Lung microvascular endothelial cell (primary cell): Measurements from ENCODE around the gene TRABD2B. TPM values are rescaled to one million over a fixed set of nuclear protein-coding genes. Genes with fewer than 3 reads are reported as not detected.

Experiments used
- DNase-seq, 2 donors: peaks; one replicate each; pipeline versions ENCODE4 v3.0.0 to v3.0.0-alpha.2; 2010; ENCODE audit warnings: low read depth in 2 of 2
- total RNA-seq: library from RNA; depleted of rRNA; stranded (reverse); fragments of >200 nt; gene quantifications from 2 replicates; pipeline ENCODE4 v1.2.1, GENCODE V29; 2014

The TRABD2B gene
- total RNA-seq, 1 donor from 2014 or later = not detected

DNA sequence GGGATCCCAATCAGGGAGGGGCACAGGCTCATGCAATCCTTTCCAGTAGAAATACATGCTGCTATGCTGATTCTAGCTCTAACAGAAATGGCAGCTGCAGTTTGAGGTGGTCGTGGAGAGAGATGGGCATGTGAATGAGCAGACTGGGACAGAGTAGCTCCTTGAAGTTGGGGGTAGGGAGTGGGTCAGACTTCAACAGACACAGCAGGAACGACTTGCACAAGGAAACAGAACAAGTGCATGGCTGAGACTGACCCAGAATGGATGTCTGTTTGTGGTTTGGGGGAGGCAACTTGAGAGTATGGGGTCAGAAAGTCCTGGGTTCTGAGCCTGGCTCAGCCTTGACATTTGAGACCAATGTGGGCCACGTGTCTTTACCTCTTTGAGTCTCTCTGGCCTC is 25.1 kb upstream of the TRABD2B start:
- no peak for DNase-seq

DNA sequence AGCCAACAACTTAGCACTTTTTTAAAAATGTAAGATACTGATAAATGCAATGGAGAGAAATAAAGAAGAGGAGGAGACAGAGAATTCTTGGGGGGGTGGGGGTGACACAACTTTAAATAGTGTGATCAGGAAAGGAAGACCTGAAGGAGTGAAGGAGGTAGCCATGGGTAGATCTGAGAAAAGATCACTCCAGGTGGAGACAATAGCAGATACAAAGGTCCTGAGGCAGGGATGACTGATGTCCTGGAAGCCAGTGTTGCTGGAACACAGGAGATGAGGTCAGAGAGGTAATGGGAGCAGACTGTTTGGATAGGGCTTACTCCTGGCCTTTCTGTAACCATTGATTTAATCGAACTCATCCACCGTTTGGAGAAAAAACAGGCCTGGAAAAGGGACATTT is 24.6 kb upstream of the TRABD2B start:
- DNase-seq = no peak

DNA sequence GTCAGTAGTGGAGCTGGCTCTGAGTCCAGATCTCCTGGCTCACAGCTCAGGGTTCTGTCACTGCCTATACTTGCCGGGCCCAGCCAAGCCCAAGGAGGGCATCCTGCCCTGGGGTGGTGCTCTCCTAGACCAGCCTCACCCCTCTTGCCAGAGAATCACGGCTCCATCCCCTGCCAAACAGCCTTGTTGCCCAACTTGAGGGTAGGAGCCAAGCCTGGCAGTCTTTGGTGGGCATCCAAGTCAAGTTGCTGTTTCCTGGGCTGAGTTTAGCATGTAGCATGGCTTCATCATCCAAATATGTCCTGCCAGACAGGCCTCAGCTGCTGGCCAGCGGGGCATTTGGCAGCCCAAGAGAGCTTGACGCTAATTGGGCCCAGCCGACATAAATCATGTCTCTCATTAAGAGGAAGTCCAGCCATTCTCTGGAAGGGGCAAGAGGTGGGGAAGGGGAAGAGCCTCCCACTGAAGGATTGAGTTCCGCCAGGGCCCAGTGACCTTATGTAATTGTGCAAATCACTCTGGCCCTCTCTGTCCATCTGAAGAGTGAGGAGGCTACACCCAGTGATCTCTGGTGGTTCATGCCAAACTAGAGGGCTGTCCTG is 22.6 kb upstream of the TRABD2B start:
- DNase-seq = no peak

DNA sequence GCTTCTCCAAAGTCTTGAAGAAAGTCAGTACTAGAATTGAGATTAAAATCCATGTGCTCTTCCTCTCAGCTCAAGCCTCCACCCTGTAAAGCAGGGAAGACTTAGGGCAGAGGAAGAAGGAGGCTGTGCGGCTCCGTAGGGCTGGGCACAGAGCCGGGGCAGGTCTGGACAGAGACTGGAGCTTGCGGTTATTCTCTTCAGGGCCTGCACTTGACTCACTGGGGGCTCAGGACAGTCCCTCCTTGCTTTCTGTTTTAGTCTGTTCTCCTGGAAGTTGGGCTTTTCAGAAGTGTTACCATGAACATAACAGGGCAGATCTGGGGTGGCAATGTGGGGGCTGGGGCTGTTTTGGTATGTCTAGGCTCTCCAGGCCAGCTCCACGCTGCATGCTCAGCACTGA is 21.6 kb upstream of the TRABD2B start:
- DNase-seq = no peak

DNA sequence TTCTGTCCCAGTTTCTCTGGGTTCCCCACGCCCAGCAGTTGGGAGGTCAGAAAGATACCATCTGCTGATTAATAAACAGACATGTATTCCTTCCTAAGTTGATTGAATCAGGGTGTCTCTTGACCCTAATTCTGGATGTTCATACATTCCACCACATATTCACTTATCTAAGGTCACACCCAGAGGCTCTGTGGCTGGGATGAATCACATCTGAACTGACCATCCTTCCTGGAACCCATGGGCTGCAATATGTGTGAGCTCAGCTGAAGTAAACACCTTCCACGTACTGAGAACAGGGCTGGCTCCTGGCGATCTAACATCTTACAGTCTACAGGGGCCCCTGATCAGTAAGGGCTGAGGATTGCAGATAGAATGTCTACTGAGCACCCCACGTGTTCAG is 20.5 kb upstream of the TRABD2B start:
- DNase-seq = no peak

DNA sequence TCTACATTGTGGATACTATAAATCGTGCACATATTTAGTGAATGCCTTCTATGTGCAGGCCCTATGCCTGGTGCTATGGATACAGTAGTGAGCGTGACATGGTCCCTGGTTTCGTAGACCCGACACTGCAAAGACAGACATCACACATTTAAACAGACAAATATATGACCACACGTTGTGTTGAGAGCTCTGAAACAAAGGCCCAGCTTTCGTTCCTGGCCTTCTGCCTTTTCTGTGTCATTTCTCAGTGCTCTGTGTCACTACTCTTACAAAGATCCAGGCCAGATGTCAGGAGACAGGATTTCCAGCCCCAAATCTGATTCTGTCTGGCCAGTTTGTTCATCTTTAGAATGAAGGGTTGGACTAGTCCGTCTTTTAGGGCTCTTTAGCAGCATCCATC is 19.3 kb upstream of the TRABD2B start:
- no peak for DNase-seq

DNA sequence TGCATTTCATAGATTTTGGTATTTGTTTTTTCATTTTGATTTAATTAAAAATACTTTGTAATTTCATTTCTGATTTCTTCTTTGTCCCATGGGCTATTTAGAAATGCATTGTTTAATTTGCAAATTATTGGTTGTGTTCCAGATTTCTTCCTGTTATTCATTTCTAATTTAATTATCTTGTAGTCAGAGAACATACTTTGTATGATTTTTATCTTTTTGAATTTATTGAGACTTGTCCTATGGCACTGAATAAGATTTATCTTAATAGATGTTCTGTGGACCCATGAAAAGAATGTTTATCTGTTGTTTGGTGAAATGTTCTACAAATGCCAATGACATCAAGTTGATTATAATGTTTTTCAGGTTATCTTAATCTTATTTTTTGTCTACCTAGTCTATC is 16.1 kb upstream of the TRABD2B start:
- no peak for DNase-seq

DNA sequence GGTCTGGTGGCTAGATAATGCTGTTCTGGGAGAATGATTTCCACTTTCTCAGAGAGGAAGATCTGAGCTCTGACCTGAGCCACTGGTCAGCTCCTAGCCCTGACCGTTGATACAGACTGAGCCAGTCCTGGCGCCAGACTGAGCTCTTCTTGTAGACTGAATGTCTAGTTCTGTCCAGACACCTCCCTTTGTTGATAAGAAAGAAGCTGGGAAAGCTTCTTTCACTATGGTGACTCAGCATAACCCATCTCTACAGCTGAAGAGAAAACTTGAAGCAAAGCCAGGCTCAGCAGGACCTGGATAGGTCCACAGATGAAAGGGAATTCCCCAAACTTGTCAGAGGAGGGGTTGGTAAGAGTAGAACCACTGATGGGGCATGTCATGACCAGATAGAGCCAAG is 9.9 kb upstream of the TRABD2B start:
- no peak for DNase-seq

DNA sequence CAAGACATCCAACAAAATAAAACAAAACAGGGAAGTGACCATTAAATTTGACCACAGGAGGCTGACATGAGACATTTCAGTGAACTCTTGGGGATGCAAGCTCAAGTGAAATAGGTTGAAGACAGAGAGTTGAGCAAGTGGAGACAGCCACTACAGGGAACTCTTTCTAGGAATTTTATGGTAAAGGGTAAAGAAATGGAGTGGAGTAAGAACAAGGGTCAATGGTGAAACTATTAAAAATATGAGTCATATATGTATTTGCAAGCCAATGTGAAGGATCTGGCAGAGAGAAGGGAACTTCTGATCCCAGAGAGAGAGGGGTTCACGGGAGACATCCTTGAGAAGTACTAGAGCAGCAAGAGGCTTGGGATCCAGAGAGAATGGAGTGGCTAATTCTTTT is 9.1 kb upstream of the TRABD2B start:
- no peak for DNase-seq

DNA sequence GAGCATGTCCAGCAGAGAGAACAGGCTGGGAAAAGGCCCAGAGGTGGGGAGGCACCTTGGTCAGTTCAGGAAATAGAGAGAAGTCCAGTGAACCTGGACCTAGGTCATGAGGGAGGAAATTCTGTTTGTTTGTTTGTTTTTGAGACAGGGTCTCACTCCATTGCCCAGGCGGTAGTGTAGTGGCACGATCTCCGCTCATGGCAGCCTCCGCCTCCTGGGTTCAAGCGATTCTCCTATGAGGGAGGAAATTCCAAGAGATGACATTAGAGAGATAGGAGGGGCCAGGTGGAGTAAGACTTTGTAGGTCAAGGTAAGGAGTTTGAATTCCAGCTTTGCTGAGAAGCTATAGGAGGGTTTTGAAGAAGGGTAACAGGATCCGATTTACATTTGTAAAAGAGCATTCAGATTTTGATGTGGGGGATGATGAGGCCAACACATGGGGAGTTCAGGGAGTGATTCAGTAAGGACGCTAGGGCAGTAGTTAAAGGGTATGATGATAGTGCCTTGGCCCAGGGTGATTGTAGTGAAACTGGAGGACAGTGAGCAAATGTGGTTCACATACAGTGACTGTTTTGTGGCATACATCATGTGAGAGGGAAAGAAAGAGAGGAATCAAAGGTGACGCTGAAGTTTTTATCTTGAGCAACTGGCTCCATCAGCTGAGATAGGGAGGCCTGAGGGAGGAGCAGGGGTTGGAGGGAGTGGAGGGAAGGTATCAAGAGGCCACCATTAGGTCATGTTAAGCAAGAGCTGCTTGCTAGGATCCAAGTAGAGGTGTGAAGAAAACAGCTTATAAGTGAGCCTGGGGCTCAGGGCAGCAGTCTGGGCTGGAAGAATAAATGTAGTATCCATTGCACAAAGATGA is 8.3 kb upstream of the TRABD2B start:
- no peak for DNase-seq

DNA sequence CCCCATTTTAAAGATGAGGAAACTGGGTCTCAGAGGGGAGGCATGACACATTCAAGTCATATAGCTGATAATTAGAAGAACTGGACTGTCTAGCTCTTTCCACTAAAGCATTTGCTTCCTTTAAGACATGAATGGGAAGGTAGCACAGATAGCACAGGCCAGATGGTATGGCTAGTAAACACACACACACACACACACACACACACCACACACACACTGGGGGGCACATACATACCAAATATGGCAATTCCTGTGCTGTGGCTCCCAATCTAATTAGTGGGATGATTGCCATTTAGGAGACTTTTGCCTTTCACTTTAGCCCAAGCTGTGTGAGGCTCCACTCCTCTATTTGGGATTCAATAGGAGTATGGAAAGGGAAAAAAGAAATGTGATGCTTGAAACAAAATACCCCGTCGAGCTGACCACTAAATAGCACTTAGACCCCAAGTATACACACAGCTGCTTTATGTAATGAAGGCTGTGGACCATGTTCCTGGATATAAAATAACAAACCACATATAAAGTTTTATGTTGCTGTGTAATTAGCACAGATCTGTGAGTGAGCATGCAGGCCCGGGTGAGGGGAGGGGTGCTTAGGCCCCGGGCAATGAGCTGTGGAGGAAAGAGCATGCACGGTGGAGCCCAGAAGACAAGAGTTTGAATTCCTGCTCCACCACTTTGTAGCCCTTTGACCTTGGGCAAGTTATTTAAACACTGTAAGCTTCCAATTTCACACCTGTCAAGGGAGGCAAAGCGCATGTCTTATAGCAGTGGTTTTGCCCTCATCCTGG is 6.8 kb upstream of the TRABD2B start:
- DNase-seq = no peak

DNA sequence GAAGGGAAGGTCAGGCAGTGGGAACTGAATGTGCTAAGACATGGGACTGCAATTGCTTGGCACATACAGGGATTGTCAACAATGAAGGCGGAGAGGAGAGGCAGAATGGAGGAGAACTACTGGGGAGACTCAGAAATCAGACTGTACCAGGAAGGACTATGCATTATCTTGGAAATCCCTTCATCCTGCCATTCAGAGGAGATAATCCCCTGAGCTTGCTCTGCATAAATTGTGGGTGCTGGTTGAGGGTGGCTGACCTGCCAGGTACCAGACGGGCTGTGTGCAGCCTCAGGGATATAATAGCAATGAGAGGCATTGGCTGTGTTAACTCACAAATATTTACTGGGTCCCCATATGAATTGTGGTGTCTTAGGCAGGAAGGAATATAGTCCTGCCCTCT is 5.0 kb upstream of the TRABD2B start:
- DNase-seq = no peak

DNA sequence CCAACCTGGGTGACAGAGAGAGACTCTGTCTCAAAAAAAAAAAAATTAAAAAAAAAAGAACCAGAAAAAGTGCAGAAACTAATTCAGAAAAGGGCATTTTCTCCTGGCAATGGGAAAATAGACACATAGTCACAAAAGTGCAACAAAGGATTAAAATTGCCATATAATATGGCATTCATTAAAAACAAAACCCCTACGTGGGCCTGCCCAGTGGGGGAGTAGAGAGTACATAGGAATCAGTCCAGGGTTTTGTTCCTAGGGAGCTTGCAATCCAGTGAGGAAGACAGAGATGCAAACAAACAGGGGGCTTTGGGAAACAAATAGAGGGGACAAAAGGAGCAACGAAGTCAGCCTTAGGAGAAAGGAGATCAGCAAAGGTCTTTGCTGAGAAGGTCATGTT is 4.5 kb upstream of the TRABD2B start:
- no peak for DNase-seq

DNA sequence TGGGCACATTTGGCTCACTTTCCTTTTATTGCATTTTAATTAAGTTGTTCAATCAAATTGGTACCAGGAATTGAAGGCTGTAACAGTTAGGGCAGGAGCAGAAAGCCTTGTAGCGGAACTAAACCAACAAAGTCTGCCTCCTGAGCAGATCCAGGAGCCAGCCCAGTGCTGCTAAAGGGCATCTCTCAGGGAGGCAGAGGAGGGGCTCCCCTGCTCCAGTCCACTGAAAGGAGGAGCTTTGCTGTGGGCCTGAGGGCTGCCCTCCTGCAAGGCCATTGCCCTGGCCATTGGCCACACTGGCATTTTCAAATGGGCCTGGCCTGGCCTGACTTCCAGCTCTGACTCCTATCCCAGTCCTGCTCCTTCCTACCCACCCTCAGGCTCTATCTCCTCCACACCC is 3.7 kb upstream of the TRABD2B start:
- DNase-seq = no peak

DNA sequence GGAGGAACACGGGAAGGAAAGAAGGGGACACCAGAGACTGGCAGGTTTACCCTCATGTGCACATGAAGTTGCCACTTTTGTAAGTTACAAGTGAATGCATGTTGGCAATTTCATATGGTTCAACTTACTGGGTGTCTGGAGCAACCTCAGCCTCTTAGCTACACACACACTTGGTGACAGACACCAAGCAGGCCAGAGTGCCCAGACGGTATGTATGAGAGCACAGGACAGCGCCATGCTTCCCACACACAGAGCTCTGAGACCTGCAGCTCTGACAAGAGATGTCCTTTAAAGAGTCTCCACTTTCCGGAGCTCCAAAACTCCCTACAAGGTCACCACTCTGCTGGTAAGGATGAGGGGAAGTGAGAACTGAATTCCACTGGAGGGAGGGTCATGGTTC is 1.9 kb upstream of the TRABD2B start:
- no peak for DNase-seq

DNA sequence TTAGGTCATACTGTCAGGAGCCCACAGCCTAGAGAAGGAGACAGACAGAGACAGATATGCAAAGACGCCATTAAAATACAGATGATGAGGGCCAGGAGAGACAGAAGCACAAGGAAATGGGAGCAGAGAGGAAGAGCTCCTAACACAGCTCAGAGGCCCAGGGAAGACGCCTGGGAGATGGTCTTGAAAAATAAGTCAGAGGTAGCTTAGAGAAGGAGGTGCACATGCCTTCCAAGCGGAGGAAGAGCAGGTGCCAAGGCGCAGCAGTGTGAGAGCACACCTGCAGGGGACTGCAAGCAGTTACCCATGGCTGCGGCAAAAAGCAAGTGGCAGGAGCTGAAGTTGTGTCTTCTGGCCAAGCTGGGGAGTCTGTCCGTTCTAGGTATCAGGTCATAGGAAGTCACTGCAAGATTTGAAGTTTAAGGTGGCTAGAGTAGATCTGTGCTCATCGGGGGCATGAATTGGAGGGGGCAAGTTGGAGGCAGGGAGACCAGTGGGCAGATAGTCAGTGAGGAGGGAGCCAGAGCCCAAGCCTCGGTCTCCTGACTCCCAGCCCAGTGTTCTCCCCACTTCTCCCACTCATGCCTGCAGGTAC is 1.3 kb upstream of the TRABD2B start:
- DNase-seq = no peak

DNA sequence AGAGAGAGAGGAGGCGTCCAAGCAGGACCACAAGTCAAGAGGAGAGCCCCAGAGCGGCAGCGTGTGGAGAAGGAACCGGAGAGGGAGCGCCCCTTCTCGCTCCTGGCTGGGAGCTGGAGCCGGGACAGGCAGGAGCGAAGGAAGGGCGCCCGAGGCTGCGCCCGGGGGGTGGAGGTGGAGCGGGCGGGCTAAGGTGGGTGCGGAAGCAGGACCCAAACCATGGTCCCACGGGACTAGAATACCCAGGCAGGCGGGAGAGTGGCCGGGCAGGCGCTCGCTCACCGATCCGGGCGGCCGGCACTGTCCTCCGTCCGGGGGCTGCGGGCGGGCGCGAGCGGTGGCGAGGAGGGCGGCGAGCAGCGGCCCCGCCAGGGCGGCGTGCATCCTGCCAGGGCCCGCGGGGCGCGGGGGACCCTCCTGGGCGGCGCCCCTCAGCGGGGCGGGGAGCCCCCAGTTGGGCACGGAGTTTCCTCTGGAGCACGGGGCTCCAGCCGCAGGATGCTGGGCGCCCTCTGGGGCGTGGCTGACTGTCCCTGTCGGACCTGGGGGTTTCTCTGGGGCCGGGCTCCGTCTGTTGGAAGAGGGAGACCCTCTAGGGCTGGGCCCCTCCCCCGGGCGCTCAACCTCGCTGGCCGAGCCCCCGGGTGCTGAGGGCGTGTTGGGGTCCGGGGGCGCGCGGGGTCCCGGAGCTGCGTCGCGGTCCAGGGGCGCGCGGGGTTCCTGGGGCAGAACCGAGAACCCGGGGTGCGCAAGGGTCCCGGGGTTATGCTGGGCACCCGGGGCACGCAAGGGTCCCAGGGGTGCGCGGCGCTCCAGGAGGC is 569 bp downstream of the TRABD2B start:
- no peak for DNase-seq

DNA sequence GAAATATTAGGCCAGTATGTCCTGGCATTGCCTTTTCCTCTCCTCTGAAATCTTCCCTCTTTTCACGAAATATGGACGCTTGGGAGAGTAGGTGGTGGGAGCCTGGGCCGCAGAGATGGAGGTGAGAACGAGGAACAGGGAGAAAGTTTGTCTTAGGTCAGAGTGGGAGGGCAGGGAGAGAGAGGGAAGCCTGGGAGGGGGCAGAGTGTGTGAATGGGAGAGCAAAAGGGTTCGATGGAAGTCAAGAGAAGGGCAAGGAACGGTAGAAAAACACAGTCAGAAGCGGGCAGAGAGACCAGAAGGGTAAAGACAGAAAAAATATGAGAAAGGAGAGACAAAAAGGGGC is 1.2 kb downstream of the TRABD2B start:
- DNase-seq = no peak

DNA sequence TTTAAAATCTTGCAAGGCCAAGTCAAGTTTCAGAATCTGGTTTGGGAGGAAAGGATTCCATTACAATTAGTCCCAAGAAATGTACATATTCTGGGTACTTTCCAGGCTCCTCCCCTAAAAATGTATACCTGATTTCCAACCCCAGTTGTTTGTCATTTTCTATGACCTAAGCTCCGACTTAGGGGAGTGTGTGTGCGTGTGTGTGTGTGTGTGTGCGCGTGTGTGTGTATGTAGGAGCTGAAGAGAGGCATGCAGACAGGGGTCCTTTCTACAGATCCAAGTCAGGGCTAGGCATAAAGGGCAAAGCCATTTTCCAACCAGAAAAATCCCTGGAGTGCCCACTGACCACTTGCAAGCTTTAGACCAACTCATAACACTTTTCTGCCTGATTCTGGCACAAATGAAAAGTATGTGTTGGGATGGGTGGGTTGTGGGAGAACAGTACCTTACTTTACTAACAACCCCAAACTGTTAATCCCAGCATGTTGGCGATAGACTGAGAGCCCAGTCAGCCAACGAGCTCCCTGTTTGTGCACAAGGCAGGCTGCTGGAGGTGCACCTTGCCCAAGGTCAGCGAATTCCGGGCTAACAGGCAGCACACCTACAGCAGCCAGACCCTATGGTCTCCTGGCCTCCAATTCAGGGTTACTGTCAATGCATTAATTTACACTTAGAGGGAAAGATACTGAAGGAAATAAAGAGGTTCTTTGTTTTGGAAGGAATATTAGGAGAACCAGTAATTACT is 1.7 kb downstream of the TRABD2B start:
- no peak for DNase-seq

DNA sequence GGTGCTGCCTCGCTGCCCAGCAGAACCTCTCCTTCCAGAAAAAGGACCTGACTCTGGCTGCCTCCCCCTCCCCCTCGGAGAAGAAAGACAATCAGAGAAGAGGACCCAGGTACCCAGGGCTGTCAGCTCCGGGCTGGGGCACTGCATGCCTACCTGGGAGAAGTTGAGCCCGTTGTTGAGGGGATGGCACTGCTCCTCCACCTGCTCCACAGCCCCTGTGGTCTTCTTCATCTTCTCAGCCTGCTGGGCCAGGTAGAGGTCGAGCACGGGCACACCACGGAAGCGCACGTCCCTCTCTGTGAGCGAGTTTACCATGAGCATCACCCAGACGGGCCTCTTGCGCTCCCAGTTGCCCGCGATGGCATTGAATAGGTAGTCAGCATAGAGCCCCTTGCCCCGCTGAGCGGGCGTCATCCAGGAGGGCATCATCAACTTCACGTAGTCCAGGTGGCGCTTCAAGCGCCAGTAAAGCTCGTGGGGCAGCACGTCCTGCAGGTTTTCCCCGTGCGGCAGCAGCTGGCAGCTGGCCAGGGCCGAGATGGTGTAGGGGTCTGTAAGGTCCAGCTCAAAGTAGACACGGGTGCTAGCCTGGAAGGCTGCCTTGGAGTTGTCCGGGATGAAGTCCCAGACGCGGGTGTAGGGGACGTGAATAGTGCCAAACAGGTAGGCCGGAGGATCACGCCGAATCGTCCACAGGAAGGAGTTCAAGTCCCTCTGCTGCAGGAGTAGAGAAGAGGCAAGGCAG is 3.1 kb downstream of the TRABD2B start:
- DNase-seq = no peak
